Hematopoietic multipotent progenitor cell treated with erythropoietin and hydrocortisone succinate and interleukin-3 and kit ligand, for 15 days (in vitro differentiated cells): ENCODE data around the gene SPACA5.
"Not testable (repeated sequence)": the region's sequence is repeated elsewhere in the genome, so short reads cannot be mapped to it uniquely, and the experiment has no call there.

Source experiments
- DNase-seq: peaks from one replicate; pipeline ENCODE4 v3.0.0-alpha.2; 2015; ENCODE audit warnings: low spot score

The SPACA5 gene

GRCh38 chrX:48021026-48021900, 14.5 kb downstream of the SPACA5 start:
- DNase-seq: peak; percentile 68

GRCh38 chrX:48022100-48022499, 15.3 kb downstream of the SPACA5 start:
- DNase-seq: no peak

GRCh38 chrX:48022738-48023137, 15.9 kb downstream of the SPACA5 start:
- no peak for DNase-seq

- DNase-seq: peak; percentile 68
Measured at GRCh38 chrX:48025561-48025960, 18.8 kb downstream of the SPACA5 start.

GRCh38 chrX:48027545-48027944, 20.8 kb downstream of the SPACA5 start:
- not testable (repeated sequence) for DNase-seq

GRCh38 chrX:48028091-48028490, 21.3 kb downstream of the SPACA5 start:
- DNase-seq: no peak

- no peak for DNase-seq
Measured at GRCh38 chrX:48030237-48030636, 23.4 kb downstream of the SPACA5 start.

GRCh38 chrX:48030641-48031173, 23.9 kb downstream of the SPACA5 start:
- DNase-seq: not testable (repeated sequence)

GRCh38 chrX:48035891-48036290, 29.1 kb downstream of the SPACA5 start:
- DNase-seq: no peak

GRCh38 chrX:48043056-48043455, 36.3 kb downstream of the SPACA5 start:
- no peak for DNase-seq

- DNase-seq: no peak
Measured at GRCh38 chrX:48045410-48046311, 38.9 kb downstream of the SPACA5 start.

GRCh38 chrX:48046846-48047245, 40.1 kb downstream of the SPACA5 start:
- no peak for DNase-seq

- DNase-seq: no peak
Measured at GRCh38 chrX:48058621-48059295, 52.0 kb downstream of the SPACA5 start.

- no peak for DNase-seq
Measured at GRCh38 chrX:48059296-48059639, 52.5 kb downstream of the SPACA5 start.
